MCF 10A (cell line): ENCODE measurements around the gene PPFIBP1. TPM values are rescaled to one million over a fixed set of nuclear protein-coding genes. Genes with fewer than 3 reads are reported as not detected.
A peak's percentile ranks its signal among the peaks of the same experiment; 100 is the strongest.

Experiments
- BruUV-seq: library from RNA; stranded (reverse); fragments of 400-500 nt; replicated peaks from 2 replicates; lab custom pipeline; 2021; lab: Mats Ljungman, UMichigan
- CTCF ChIA-PET: fragments of 300-600 bp; sonication (Branson Sonifier 250); formaldehyde crosslinking; extraction: SDS; loops from one replicate; lab custom pipeline; 2021; ENCODE audit warnings: antibody characterized with exemption, inconsistent platforms; lab: Yijun Ruan, JAX
- POLR2A ChIA-PET: fragments of 300-600, 350-650 bp; sonication (Branson Sonifier 250); formaldehyde crosslinking; extraction: SDS; loops from one replicate; lab custom pipeline; 2020; ENCODE audit warnings: antibody characterized with exemption, inconsistent platforms; lab: Yijun Ruan, JAX
- DNase-seq: peaks from one replicate; pipeline ENCODE4 v3.0.0-alpha.2; 2018; ENCODE audit not compliant: unreplicated experiment
- H3K27ac Mint-ChIP-seq: one replicate; pipeline ENCODE4 v1.8.0; 2022; ENCODE audit warnings: mild to moderate bottlenecking, low read depth, mixed read lengths; ENCODE audit not compliant: unreplicated experiment
- H3K27me3 Mint-ChIP-seq: one replicate; pipeline ENCODE4 v1.8.0; 2022; ENCODE audit warnings: mixed read lengths; ENCODE audit not compliant: insufficient read depth, unreplicated experiment
- H3K36me3 Mint-ChIP-seq: one replicate; pipeline ENCODE4 v1.8.0; 2022; ENCODE audit warnings: mild to moderate bottlenecking, moderate library complexity, mixed read lengths; ENCODE audit not compliant: insufficient read depth, unreplicated experiment
- H3K4me1 Mint-ChIP-seq: one replicate; pipeline ENCODE4 v1.8.0; 2022; ENCODE audit warnings: mixed read lengths; ENCODE audit not compliant: insufficient read depth, unreplicated experiment
- H3K4me3 Mint-ChIP-seq: one replicate; pipeline ENCODE4 v1.8.0; 2022; ENCODE audit warnings: mild to moderate bottlenecking, moderate library complexity, mixed read lengths; ENCODE audit not compliant: unreplicated experiment
- H3K9me3 Mint-ChIP-seq: one replicate; pipeline ENCODE4 v1.8.0; 2022; ENCODE audit warnings: mixed read lengths; ENCODE audit not compliant: unreplicated experiment
- intact Hi-C: fragments of 100-400 bp; cut with micrococcal nuclease; formaldehyde crosslinking; loops from 2 replicates; pipeline ENCODE4 v1.14.1; 2022
- total RNA-seq: library from RNA; stranded (reverse); gene quantifications from 2 replicates; pipeline ENCODE4 v1.2.3, GENCODE V29; 2022
- TF ChIP-seq, protein P1 (sequence below): fragments of 200-600 bp; IDR thresholded peaks from one replicate; pipeline ENCODE4 v1.8.0; 2022; ENCODE audit warnings: antibody characterized with exemption, mild to moderate bottlenecking; ENCODE audit not compliant: unreplicated experiment

Gene PPFIBP1
- total RNA-seq, 1 experiment from 2014 or later: 82.6 TPM

DNA sequence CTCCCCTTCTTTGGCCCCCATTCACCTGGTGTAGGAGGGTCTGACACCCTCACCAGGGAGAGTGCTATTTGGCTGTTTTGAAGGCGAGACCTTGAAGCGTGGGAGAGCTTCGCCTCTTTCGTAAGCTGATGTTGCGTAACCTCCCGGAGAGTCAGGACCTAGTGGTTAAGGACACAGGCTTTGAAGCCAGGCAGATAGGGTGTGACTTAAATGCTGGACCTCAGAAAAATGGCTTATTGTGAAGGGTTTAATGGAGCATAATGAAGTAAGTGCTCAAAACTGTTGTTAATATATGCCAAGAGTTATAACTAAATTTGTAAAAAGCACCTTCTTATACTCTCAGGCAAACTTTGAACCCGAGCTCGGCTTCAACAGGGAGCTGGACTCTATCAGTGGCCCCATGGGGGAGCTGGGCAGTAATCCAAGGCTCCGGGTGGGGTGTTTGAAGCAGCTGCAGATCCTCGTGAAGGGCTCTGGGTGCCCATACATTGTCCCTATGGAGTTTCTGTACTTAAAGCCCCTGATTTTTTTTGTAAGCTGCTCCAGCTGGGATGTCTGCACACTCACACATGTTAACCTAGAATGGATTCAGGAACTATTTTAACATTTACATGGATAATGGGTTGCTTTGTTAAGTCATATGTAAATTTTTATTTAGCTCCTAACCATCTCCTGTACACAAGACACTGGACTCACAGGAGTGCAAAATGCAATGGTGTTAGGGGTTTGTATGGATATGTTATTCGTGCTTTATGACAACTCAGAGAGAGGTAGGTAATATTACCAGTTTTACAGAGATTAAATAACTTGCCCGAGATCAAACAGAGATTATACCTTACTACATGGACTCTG lies 26.0 kb downstream of the PPFIBP1 start:
- TSS peak; percentile 34 for BruUV-seq
- POLR2A ChIA-PET: interaction anchor here (0.6 to 8.9 kb wide), 22 partner anchors 8 to 901 kb away, joined by 3 to 97 read pairs (median 6); partner anchors contain the start of gene PPFIBP1
- H3K4me3 Mint-ChIP-seq: peak overlapping the region; percentile 53
- peak; percentile 98 for DNase-seq
- intact Hi-C loops: loop anchor here (1.0 kb wide), 1 partner anchor 26 kb away; the partner anchor contains the start of gene PPFIBP1
- H3K36me3 Mint-ChIP-seq: peaks cover 5% of the 10 kb centered on the region
- TF ChIP-seq, protein P1, sequence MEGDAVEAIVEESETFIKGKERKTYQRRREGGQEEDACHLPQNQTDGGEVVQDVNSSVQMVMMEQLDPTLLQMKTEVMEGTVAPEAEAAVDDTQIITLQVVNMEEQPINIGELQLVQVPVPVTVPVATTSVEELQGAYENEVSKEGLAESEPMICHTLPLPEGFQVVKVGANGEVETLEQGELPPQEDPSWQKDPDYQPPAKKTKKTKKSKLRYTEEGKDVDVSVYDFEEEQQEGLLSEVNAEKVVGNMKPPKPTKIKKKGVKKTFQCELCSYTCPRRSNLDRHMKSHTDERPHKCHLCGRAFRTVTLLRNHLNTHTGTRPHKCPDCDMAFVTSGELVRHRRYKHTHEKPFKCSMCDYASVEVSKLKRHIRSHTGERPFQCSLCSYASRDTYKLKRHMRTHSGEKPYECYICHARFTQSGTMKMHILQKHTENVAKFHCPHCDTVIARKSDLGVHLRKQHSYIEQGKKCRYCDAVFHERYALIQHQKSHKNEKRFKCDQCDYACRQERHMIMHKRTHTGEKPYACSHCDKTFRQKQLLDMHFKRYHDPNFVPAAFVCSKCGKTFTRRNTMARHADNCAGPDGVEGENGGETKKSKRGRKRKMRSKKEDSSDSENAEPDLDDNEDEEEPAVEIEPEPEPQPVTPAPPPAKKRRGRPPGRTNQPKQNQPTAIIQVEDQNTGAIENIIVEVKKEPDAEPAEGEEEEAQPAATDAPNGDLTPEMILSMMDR: no peak
- CTCF ChIA-PET: interaction anchor here (0.7 to 1.5 kb wide), 5 partner anchors 8 to 302 kb away, joined by 3 to 4 read pairs (median 3); no protein-coding TSS in a partner anchor
- no peaks in the 10 kb centered on the region for H3K27me3 Mint-ChIP-seq
- H3K9me3 Mint-ChIP-seq: no peaks in the 10 kb centered on the region
- H3K27ac Mint-ChIP-seq: peak overlapping the region; percentile 78
- H3K4me1 Mint-ChIP-seq: peaks cover 37% of the 10 kb centered on the region

- DNase-seq: peak; percentile 37
These were observed 26.6 kb downstream of the PPFIBP1 start for GRCh38 chr12:27550653-27550975.

DNA sequence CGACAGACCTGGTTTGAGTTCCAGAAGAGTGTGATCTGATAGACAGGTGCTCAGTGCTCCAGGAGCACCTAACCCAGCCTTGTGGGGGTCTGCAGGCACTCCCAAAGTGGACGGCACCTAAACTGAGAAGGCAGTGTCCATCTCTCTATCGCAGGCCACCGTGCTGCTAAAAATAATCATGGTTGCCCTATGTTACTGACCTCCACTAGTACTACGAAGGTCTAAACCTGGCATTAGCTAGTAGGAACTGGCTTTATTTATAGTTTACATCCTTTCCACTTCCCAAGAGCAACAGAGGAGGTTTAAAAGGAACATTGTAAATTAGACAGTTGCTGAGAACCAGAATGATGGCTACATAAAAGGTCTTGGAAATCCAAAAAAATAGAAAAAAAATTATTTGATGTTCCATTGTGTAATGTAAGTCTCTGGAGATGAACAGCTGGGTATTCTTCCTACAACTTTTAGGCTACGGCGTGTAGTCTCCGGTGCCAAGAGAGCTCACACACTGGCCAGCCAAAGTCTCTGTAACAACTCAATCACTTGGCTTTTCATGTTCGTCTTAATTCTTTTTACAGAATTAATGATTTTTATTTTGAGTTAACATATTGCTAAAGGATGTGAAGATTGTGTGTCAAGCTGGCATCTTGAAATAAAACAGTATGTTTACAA lies 27.3 kb downstream of the PPFIBP1 start:
- POLR2A ChIA-PET: interaction anchor here (1.1 to 8.9 kb wide), 9 partner anchors 10 to 76 kb away, joined by 3 to 97 read pairs (median 18); partner anchors contain the start of gene PPFIBP1
- no peak for DNase-seq
- Mint-ChIP-seq H3K27ac (no peak overlapping the region), H3K4me3 (no peak overlapping the region), H3K27me3 (no peaks in the 10 kb centered on the region), H3K4me1 (peaks cover 50% of the 10 kb centered on the region), H3K36me3 (peaks cover 5% of the 10 kb centered on the region), H3K9me3 (no peaks in the 10 kb centered on the region)
- intact Hi-C loops: no loop called here
- CTCF ChIA-PET: interaction anchor here (0.8 kb wide), 2 partner anchors 11 to 26 kb away, joined by 3 read pairs; no protein-coding TSS in a partner anchor
- BruUV-seq: no TSS peak
- TF ChIP-seq, protein P1: no peak

More at GRCh38 chr12:27550653-27550975, 26.6 kb downstream of the PPFIBP1 start:
- H3K27me3 Mint-ChIP-seq: no peaks in the 10 kb centered on the region
- H3K9me3 Mint-ChIP-seq: no peaks in the 10 kb centered on the region
- intact Hi-C loops: no loop called here
- peaks cover 5% of the 10 kb centered on the region for H3K36me3 Mint-ChIP-seq
- peaks cover 43% of the 10 kb centered on the region for H3K4me1 Mint-ChIP-seq
- CTCF ChIA-PET: interaction anchor here (0.9 kb wide), 1 partner anchor 9 kb away, joined by 3 read pairs; no protein-coding TSS in a partner anchor
- no TSS peak for BruUV-seq
- peak overlapping the region; percentile 53 for H3K4me3 Mint-ChIP-seq
- peak overlapping the region; percentile 78 for H3K27ac Mint-ChIP-seq
- TF ChIP-seq, protein P1: no peak
- POLR2A ChIA-PET: interaction anchor here (0.7 to 8.9 kb wide), 17 partner anchors 8 to 90 kb away, joined by 3 to 97 read pairs (median 8); partner anchors contain the start of gene PPFIBP1
